ENCODE results near the gene CABP2. TPM values are rescaled to one million over a fixed set of nuclear protein-coding genes. Genes with fewer than 3 reads are reported as not detected.

The CABP2 gene
- total RNA-seq, 5 donors from 2014 or later (not counting 1 experiment from before 2014, with no cell fraction given): not detected

DNA sequence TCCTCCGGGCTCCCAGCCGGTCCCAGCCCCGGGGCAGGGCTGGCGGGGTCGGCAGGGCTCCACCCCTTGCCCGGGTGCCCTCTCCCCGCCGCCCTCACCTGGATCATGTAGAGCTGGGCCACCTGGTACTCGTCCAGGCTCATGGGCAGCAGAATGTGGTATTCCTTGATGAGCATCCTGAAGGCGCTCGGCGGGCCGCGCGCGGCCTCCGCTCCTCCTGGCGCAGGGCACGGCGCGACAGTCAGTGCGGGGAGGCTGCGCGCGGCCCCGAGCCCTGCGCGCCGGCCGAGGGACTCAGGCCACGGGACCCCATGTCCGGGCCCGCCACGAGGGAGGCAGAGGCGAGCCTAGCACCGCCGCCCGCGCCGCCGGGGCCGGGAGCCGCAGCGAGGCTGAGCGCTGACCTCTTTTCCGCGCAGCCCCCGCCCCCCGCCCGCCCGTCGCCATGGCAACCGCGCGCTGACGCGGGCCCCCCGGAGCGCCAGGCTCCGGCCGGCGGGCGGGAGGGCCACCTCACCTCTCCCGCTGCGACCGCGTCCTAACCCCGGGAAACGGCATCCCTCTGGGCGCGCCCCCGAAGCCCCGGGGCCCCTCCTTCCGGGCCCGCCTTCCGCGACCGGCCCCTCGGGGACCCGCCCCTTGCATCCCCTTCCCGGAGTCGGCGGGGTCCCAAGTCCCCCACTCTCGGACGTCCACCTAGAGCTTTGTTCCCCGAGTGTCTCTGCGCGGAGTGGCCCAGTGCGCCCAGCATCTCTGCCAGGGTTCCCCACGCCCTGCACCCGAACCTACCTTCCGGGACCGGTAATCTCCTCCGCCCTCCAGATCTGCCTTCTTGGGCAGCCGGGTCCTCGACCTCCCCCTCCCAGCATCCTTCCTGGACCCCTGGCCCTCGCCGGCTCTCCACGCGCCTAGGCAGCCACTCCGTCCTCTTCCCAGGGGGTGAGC lies 19.0 kb downstream of the CABP2 start:
- no peaks in the 10 kb centered on the region for H3K9me3 Mint-ChIP-seq
- H3K4me3 Mint-ChIP-seq: peak overlapping the region; percentile 89 to 94 (median 89)
- H3K27ac ChIP-seq (ENCODE audit: low read length): peak overlapping the region; percentile 68
- peaks cover 12 to 66% of the 10 kb centered on the region in 2 experiments for H3K4me1 ChIP-seq (ENCODE audit: control insufficient read depth in 1 of 2, extremely low read depth in 1 of 2, insufficient read depth in 2 of 2, low read length in 2 of 2)
- CTCF ChIA-PET: interaction anchor here in 1 of 2 donors (0.5 kb wide), 1 partner anchor 845 kb away, joined by 3 read pairs; no protein-coding TSS in a partner anchor
- H3K36me3 Mint-ChIP-seq: peaks cover 20% of the 10 kb centered on the region
- no peaks in the 10 kb centered on the region for H3K27me3 Mint-ChIP-seq
- WGBS (ENCODE audit: insufficient coverage): 2% methylated on average over 100 of the region's 101 CpGs
- no peak for ATAC-seq (replicated peaks in 1 of 4)
- peaks cover 4 to 46% of the 10 kb centered on the region in 2 donors for H3K36me3 ChIP-seq (ENCODE audit: control insufficient read depth in 2 of 2, extremely low read depth in 1 of 2, insufficient read depth in 1 of 2, low read length in 1 of 2)
- no peaks in the 10 kb centered on the region for H3K9me3 ChIP-seq
- POLR2A ChIA-PET: interaction anchor here in 1 of 2 donors (0.5 kb wide), 1 partner anchor 10 kb away, joined by 3 read pairs; no protein-coding TSS in a partner anchor
- H3K27me3 ChIP-seq (replicated peaks in 1 of 2; ENCODE audit: control insufficient read depth in 2 of 2, extremely low read depth in 1 of 2, insufficient read depth in 2 of 2, low read length in 1 of 2): no peaks in the 10 kb centered on the region
- H3K4me3 ChIP-seq (ENCODE audit: control insufficient read depth in 1 of 2, extremely low read depth in 1 of 2, low read length in 1 of 2): peak overlapping the region; percentile 92 to 97
- peak overlapping the region; percentile 73 to 80 for H3K27ac Mint-ChIP-seq
- peak in 15 of 35 experiments; percentile 11 to 55 (median 20) for DNase-seq
- H3K4me1 Mint-ChIP-seq: peaks cover 48 to 56% (median 50%) of the 10 kb centered on the region in 3 donors

DNA sequence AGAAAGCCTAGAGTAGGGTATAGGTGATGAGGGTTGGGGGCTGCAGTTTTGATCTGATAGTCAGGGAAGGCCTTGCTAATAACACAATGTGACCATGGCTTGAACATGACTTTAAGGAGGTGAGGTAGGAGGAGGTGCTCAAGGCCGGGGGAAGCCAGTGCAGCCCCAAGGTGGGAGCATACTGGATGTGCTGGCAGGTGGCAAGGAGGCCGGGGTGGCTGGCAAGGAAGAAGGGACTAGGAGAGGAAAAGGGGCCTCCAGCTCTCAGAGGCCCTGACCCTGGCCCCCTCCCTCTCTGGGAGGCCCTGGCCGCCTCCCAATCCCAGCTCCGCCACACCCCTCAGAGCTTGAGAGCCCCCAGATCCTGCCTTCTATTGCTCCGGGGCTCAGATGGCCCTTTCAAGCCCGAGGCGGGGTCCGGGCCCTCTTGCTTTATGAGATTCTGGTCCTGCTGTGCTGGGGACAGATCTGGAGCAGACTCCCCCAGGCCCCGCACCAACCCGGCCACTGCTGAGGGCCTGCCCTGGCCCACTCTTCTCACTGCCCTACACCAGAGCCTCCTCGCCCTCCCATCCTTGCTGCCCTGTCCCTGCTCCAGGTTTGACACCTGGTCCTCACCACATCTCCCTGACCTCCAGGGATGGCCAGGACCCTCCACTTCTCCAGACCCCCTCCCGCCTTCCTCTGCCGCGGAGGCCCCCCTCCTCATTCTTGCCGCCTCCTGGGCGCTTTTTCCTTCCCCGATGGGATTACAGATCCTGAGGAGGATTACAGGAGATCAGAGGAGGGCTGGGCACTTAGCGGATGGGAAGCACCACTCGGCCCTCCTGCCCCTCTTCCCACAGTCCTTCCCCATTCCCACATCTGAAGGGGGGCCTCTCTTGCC lies 19.9 kb downstream of the CABP2 start:
- CTCF ChIA-PET: no interaction called here
- Mint-ChIP-seq H3K4me3 (peak overlapping the region; percentile 73 to 74 (median 73)), H3K27me3 (no peaks in the 10 kb centered on the region), H3K9me3 (no peaks in the 10 kb centered on the region), H3K27ac (peak overlapping the region; percentile 70 to 77), H3K4me1 (peaks cover 41 to 48% (median 42%) of the 10 kb centered on the region in 3 donors), H3K36me3 (peaks cover 20% of the 10 kb centered on the region)
- no peaks in the 10 kb centered on the region for H3K9me3 ChIP-seq
- WGBS (ENCODE audit: insufficient coverage): 77% methylated on average over 7 of the region's 19 CpGs
- peaks cover 12 to 58% of the 10 kb centered on the region in 2 experiments for H3K4me1 ChIP-seq (ENCODE audit: control insufficient read depth in 1 of 2, extremely low read depth in 1 of 2, insufficient read depth in 2 of 2, low read length in 2 of 2)
- POLR2A ChIA-PET: no interaction called here
- no peak for ATAC-seq (replicated peaks in 1 of 4)
- peaks cover 10 to 53% of the 10 kb centered on the region in 2 donors for H3K36me3 ChIP-seq (ENCODE audit: control insufficient read depth in 2 of 2, extremely low read depth in 1 of 2, insufficient read depth in 1 of 2, low read length in 1 of 2)
- H3K27ac ChIP-seq (ENCODE audit: low read length): no peak overlapping the region
- peak overlapping the region; percentile 7 to 15 for H3K4me3 ChIP-seq (ENCODE audit: control insufficient read depth in 1 of 2, extremely low read depth in 1 of 2, low read length in 1 of 2)
- no peaks in the 10 kb centered on the region for H3K27me3 ChIP-seq (replicated peaks in 1 of 2; ENCODE audit: control insufficient read depth in 2 of 2, extremely low read depth in 1 of 2, insufficient read depth in 2 of 2, low read length in 1 of 2)
- no peak for DNase-seq

DNA sequence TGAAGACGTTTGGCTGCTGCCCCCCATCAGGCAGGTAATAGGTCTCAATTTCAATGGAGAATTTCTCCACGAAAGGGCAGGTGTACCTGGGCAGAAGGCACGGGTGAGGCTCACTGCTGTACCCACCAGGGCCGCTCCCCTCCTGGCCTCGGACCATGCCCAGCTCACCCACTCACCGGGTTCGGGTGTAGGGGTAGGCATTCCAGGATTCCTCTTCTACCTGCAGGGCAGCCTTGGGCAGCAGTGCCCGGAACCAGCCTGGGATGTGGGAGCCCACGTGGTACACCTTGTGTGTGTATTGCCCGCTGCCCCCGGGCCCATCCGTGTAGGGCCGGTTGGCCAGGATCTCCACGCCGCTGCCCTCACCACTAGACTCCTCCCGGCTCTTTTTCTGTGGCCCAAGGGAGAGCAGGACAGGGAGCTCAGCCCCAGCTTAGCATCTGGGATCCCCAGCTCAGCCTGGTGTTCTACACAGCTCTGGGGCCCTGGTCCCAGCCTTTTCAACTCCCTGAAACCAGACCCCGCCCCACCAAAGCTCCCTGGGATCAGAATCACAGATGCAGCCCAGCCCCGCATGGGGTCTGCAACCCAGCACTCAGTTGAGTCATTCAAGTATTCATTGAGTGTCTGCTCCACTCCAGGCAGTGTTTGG lies 20.8 kb downstream of the CABP2 start:
- peak overlapping the region; percentile 70 to 77 for H3K27ac Mint-ChIP-seq
- ATAC-seq (replicated peaks in 1 of 4): no peak
- POLR2A ChIA-PET: no interaction called here
- H3K36me3 Mint-ChIP-seq: peaks cover 20% of the 10 kb centered on the region
- peak overlapping the region; percentile 73 to 74 (median 73) for H3K4me3 Mint-ChIP-seq
- 98% methylated on average over 12 of the region's 18 CpGs for WGBS (ENCODE audit: insufficient coverage)
- Histone ChIP-seq H3K4me1 (ENCODE audit: control insufficient read depth in 1 of 2, extremely low read depth in 1 of 2, insufficient read depth in 2 of 2, low read length in 2 of 2) (peaks cover 12 to 53% of the 10 kb centered on the region in 2 experiments), H3K4me3 (ENCODE audit: control insufficient read depth in 1 of 2, extremely low read depth in 1 of 2, low read length in 1 of 2) (no peak overlapping the region), H3K27ac (ENCODE audit: low read length) (no peak overlapping the region), H3K36me3 (ENCODE audit: control insufficient read depth in 2 of 2, extremely low read depth in 1 of 2, insufficient read depth in 1 of 2, low read length in 1 of 2) (peaks cover 18 to 62% of the 10 kb centered on the region in 2 donors), H3K9me3 (no peaks in the 10 kb centered on the region), H3K27me3 (replicated peaks in 1 of 2; ENCODE audit: control insufficient read depth in 2 of 2, extremely low read depth in 1 of 2, insufficient read depth in 2 of 2, low read length in 1 of 2) (no peaks in the 10 kb centered on the region)
- H3K27me3 Mint-ChIP-seq: no peaks in the 10 kb centered on the region
- H3K4me1 Mint-ChIP-seq: peaks cover 40 to 45% (median 42%) of the 10 kb centered on the region in 3 donors
- no peak for DNase-seq
- CTCF ChIA-PET: no interaction called here
- no peaks in the 10 kb centered on the region for H3K9me3 Mint-ChIP-seq

DNA sequence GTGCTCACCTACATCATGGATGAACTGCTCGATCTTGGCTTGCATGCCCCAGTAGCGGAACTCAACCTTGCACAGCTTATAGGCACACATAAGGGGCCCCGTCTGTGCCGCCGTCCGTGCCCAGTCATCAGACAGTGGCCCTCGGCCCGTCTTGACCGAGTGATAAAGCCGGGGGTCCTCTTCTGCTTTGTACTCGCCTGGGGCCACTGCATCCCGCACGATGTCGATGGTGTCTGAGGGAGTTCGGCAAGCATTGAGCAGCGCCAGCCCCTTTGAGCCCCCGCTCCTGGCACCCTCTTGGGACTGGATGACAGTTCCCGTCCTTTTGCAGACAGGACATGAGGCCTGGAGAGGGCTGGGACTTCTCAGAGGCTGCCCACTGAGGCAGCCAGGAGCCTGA lies 21.4 kb downstream of the CABP2 start:
- Mint-ChIP-seq H3K36me3 (peaks cover 20% of the 10 kb centered on the region), H3K4me3 (no peak overlapping the region), H3K27ac (no peak overlapping the region), H3K27me3 (no peaks in the 10 kb centered on the region), H3K4me1 (peaks cover 34 to 39% (median 37%) of the 10 kb centered on the region in 3 donors), H3K9me3 (no peaks in the 10 kb centered on the region)
- DNase-seq (no peak), ATAC-seq (replicated peaks in 1 of 4) (no peak)
- 96% methylated on average over 17 of the region's 18 CpGs for WGBS (ENCODE audit: insufficient coverage)
- H3K27me3 ChIP-seq (replicated peaks in 1 of 2; ENCODE audit: control insufficient read depth in 2 of 2, extremely low read depth in 1 of 2, insufficient read depth in 2 of 2, low read length in 1 of 2): no peaks in the 10 kb centered on the region
- H3K4me1 ChIP-seq (ENCODE audit: control insufficient read depth in 1 of 2, extremely low read depth in 1 of 2, insufficient read depth in 2 of 2, low read length in 2 of 2): peaks cover 10 to 47% of the 10 kb centered on the region in 2 experiments
- H3K27ac ChIP-seq (ENCODE audit: low read length): no peak overlapping the region
- CTCF ChIA-PET: no interaction called here
- H3K4me3 ChIP-seq (ENCODE audit: control insufficient read depth in 1 of 2, extremely low read depth in 1 of 2, low read length in 1 of 2): no peak overlapping the region
- peaks cover 18 to 65% of the 10 kb centered on the region in 2 donors for H3K36me3 ChIP-seq (ENCODE audit: control insufficient read depth in 2 of 2, extremely low read depth in 1 of 2, insufficient read depth in 1 of 2, low read length in 1 of 2)
- H3K9me3 ChIP-seq: no peaks in the 10 kb centered on the region
- POLR2A ChIA-PET: no interaction called here

DNA sequence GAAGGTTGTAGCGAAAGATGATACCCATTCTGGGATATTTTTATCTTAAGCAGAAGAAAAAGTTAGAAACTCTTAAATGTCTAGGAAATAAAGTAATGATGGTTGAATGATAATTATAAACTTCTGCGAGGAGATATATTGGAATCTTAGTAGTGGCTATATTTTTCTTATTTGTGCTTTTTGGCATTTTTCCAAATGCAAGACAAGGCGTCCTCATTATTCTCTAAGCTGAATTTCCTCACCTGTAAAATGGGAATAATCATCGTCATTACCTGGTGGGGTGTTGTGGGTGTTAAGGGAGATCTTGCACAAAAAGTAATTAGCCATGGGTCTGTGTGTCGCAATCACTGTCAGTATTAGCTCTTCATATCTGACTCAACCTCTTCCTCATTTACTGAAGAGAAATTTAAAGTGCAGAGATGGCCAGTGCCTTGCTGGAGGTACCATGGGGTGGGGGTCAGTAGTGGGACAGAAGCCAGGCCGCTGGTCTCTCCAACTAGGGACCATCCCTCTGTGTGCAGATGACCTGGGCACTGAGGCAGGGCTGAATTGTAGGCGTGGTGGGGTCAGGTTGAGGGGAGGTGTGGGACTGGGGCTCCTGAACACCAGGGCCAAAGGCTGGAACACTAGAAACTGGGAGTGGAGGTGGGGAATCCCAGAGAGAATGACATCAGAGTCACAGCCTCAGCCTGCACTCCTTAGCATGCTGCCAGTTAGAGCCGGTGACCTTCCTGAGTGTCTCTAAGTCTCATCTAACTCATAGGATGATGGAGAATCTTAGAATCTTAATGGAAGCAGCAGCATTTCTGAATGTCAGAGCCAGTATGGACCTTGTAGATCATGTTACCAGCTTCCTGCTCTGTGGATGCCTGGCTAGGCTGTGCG lies 22.2 kb downstream of the CABP2 start:
- H3K9me3 Mint-ChIP-seq: no peaks in the 10 kb centered on the region
- H3K27ac Mint-ChIP-seq: peak overlapping the region; percentile 57 to 80
- POLR2A ChIA-PET: no interaction called here
- H3K36me3 ChIP-seq (ENCODE audit: control insufficient read depth in 2 of 2, extremely low read depth in 1 of 2, insufficient read depth in 1 of 2, low read length in 1 of 2): peaks cover 23 to 66% of the 10 kb centered on the region in 2 donors
- H3K4me3 ChIP-seq (ENCODE audit: control insufficient read depth in 1 of 2, extremely low read depth in 1 of 2, low read length in 1 of 2): no peak overlapping the region
- H3K4me1 ChIP-seq (ENCODE audit: control insufficient read depth in 1 of 2, extremely low read depth in 1 of 2, insufficient read depth in 2 of 2, low read length in 2 of 2): peaks cover 6 to 40% of the 10 kb centered on the region in 2 experiments
- DNase-seq (no peak), ATAC-seq (replicated peaks in 1 of 4) (no peak)
- H3K4me1 Mint-ChIP-seq: peaks cover 27 to 31% (median 29%) of the 10 kb centered on the region in 3 donors
- no peaks in the 10 kb centered on the region for H3K27me3 ChIP-seq (replicated peaks in 1 of 2; ENCODE audit: control insufficient read depth in 2 of 2, extremely low read depth in 1 of 2, insufficient read depth in 2 of 2, low read length in 1 of 2)
- H3K4me3 Mint-ChIP-seq: peak overlapping the region in 1 of 3 donors; percentile 39
- no peaks in the 10 kb centered on the region for H3K9me3 ChIP-seq
- H3K27ac ChIP-seq (ENCODE audit: low read length): no peak overlapping the region
- WGBS (ENCODE audit: insufficient coverage): 100% methylated on average over 4 of the region's 9 CpGs
- H3K27me3 Mint-ChIP-seq: no peaks in the 10 kb centered on the region
- CTCF ChIA-PET: no interaction called here
- peaks cover 19% of the 10 kb centered on the region for H3K36me3 Mint-ChIP-seq
